Hepatocyte (in vitro differentiated cells): ENCODE measurements around the gene TBC1D22B.

Experiments
- CTCF ChIP-seq: fragments of 200-600 bp; sonication (generic); IDR thresholded peaks from 2 replicates; pipeline ENCODE4 v1.5.1; 2016; ENCODE audit warnings: antibody characterized with exemption, mild to moderate bottlenecking; ENCODE audit not compliant: poor library complexity
- EZH2 ChIP-seq: fragments of 200-600 bp; sonication (generic); IDR thresholded peaks from 2 replicates; pipeline ENCODE4 v1.6.1; 2016; ENCODE audit warnings: antibody characterized with exemption, mild to moderate bottlenecking, borderline replicate concordance

DNA sequence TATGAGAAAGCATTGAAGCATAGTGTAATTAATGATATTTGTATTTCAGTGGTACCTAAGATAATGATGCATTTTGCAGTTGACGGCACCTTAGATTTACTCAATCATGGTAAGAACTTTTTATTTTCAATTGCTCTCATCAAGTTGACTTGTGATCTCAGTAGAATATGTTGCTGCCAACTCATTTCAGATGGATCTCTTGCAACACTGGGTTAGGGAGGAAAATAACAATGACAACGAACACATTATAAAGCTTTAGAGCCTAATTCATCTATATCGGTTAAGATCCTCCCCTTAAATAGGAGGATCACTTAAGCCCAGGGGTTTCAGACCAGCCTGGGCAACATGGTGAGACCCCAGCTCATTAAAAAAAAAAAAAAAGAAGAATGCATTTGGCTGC is 18.0 kb upstream of the TBC1D22B start:
- TF ChIP-seq CTCF, result no peak
- TF ChIP-seq EZH2, result no peak
